ENCODE measurements around the gene VIPR2. TPM values are rescaled to one million over a fixed set of nuclear protein-coding genes. Genes with fewer than 3 reads are reported as not detected.
"Not testable (repeated sequence)": the region's sequence is repeated elsewhere in the genome, so short reads cannot be mapped to it uniquely, and the experiment has no call there.

VIPR2 gene
- total RNA-seq, 1 donor from 2014 or later = 0.92 TPM

DNA sequence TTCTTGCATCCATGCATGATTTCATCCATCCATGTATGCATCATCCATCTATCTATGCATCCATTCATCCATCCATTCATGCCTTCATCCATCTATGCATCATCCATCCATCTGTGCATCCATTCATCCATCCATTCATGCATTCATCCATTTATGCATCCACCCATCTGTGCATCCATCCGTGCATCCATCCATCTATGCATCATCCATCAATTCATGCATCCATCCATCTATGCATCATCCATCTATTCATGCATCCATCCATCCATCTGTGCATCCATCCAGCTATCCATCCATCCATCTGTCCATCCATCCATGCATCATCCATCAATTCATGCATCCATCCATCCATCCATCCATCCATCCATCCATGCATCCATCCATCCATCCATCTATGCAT is 157.0 kb downstream of the VIPR2 start:
- peaks cover 29% of the 10 kb centered on the region for H3K27me3 ChIP-seq
- H3K27ac ChIP-seq = no peak overlapping the region
- DNase-seq (ENCODE audit: low spot score) = no peak
- peaks cover 4% of the 10 kb centered on the region for H3K9me3 ChIP-seq (ENCODE audit: low read depth)
- Mint-ChIP-seq H3K9me3 (peaks cover 17% of the 10 kb centered on the region), H3K36me3 (peaks cover 3% of the 10 kb centered on the region), H3K27ac (no peak overlapping the region), H3K4me3 (no peak overlapping the region), H3K27me3 (ENCODE audit: insufficient read depth, low read depth) (peaks cover 9% of the 10 kb centered on the region), H3K4me1 (peaks cover under 1% of the 10 kb centered on the region)
- no peak overlapping the region for H2AFZ ChIP-seq (replicated peaks)
- H3K9ac ChIP-seq = no peak overlapping the region
- H3F3A ChIP-seq (ENCODE audit: low read depth) = peaks cover 3% of the 10 kb centered on the region
- no peak overlapping the region for H3K4me2 ChIP-seq
- H3K79me2 ChIP-seq (ENCODE audit: low read depth) = no peaks in the 10 kb centered on the region
- H4K20me1 ChIP-seq (ENCODE audit: low read depth) = no peaks in the 10 kb centered on the region
- H3K4me3 ChIP-seq = no peak overlapping the region
- H3K4me1 ChIP-seq = no peaks in the 10 kb centered on the region
- no peak for TF ChIP-seq EZH2 (IDR thresholded peaks at IDR 0.05)
- no peak for TF ChIP-seq CTCF (IDR thresholded peaks at IDR 0.05)
- H3K36me3 ChIP-seq = no peaks in the 10 kb centered on the region

DNA sequence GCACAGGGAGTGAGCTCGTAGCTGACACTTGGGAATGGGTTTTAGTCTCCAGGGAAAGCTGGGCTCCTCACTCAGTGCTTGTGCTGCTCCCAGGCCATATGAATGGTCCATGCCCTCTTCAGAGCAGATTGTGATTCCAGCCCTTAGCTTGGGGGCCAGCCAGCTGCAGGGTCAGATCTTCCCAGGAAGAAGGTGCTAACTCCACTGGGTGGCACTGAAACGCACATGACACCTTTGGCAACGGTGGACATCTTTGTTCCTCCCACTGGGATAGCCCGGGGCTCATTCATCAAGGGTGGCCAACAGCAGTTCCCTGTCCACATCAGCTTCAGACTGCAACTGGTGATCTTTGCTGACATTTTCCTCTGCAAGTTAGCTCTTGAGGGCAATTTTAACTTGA is 159.1 kb downstream of the VIPR2 start:
- Histone ChIP-seq H3K79me2 (ENCODE audit: low read depth) (no peaks in the 10 kb centered on the region), H4K20me1 (ENCODE audit: low read depth) (no peaks in the 10 kb centered on the region), H3K27me3 (peaks cover 8% of the 10 kb centered on the region), H3K36me3 (no peaks in the 10 kb centered on the region), H3F3A (ENCODE audit: low read depth) (no peaks in the 10 kb centered on the region), H2AFZ (replicated peaks) (no peak overlapping the region), H3K9me3 (ENCODE audit: low read depth) (peaks cover 9% of the 10 kb centered on the region), H3K27ac (no peak overlapping the region), H3K4me1 (no peaks in the 10 kb centered on the region), H3K4me3 (no peak overlapping the region), H3K9ac (no peak overlapping the region), H3K4me2 (no peak overlapping the region)
- TF ChIP-seq EZH2phosphoT487 (IDR thresholded peaks at IDR 0.05) = no peak
- TF ChIP-seq EZH2 (IDR thresholded peaks at IDR 0.05) = no peak
- no peak for TF ChIP-seq CTCF (IDR thresholded peaks at IDR 0.05)
- peaks cover 32% of the 10 kb centered on the region for H3K9me3 Mint-ChIP-seq
- H3K36me3 Mint-ChIP-seq = peaks cover 3% of the 10 kb centered on the region
- H3K27me3 Mint-ChIP-seq (ENCODE audit: insufficient read depth, low read depth) = peaks cover 4% of the 10 kb centered on the region
- DNase-seq (ENCODE audit: low spot score) = no peak
- H3K4me3 Mint-ChIP-seq = no peak overlapping the region
- H3K27ac Mint-ChIP-seq = no peak overlapping the region
- no peaks in the 10 kb centered on the region for H3K4me1 Mint-ChIP-seq

DNA sequence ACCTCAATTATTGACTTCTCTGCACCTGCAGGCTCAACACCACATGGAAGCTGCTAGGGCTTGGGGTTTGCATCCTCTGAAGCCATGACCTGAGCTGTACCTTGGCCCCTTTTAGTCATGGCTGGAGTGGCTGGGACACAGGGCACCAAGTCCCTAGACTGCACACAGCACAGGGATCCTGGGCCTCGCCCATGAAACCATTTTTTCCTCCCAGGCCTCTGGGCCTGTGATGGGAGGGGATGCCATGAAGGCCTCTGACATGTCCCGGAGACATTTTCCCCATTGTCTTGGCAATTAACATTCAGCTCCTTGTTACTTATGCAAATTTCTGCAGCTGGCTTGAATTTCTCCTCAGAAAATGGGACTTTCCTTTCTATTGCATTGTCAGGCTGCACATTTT is 160.7 kb downstream of the VIPR2 start:
- not testable (repeated sequence) for H3K4me3 ChIP-seq; H3K4me2 ChIP-seq; H3K4me1 ChIP-seq; H3K9ac ChIP-seq; H3K36me3 ChIP-seq; H3K79me2 ChIP-seq (ENCODE audit: low read depth); H2AFZ ChIP-seq (replicated peaks); H3K4me1 Mint-ChIP-seq; DNase-seq (ENCODE audit: low spot score); H3K27ac Mint-ChIP-seq; H3K27me3 ChIP-seq; H3K9me3 ChIP-seq (ENCODE audit: low read depth); H3K4me3 Mint-ChIP-seq; H3K27ac ChIP-seq; H3K27me3 Mint-ChIP-seq (ENCODE audit: insufficient read depth, low read depth); H4K20me1 ChIP-seq (ENCODE audit: low read depth); H3F3A ChIP-seq (ENCODE audit: low read depth); H3K36me3 Mint-ChIP-seq
- peaks cover 38% of the 10 kb centered on the region for H3K9me3 Mint-ChIP-seq

GRCh38 chr7:158982080-158982479 is 162.6 kb downstream of the VIPR2 start:
- not testable (repeated sequence) for H3K27me3 Mint-ChIP-seq (ENCODE audit: insufficient read depth, low read depth); H4K20me1 ChIP-seq (ENCODE audit: low read depth); H3K27ac Mint-ChIP-seq; H3K4me2 ChIP-seq; H3K36me3 ChIP-seq; H2AFZ ChIP-seq (replicated peaks); H3K9me3 ChIP-seq (ENCODE audit: low read depth); DNase-seq (ENCODE audit: low spot score); H3K4me1 Mint-ChIP-seq; H3K9ac ChIP-seq; H3K4me3 Mint-ChIP-seq; H3K27me3 ChIP-seq; H3K27ac ChIP-seq; H3K4me3 ChIP-seq; H3F3A ChIP-seq (ENCODE audit: low read depth); H3K79me2 ChIP-seq (ENCODE audit: low read depth); H3K4me1 ChIP-seq; H3K36me3 Mint-ChIP-seq
- peaks cover 42% of the 10 kb centered on the region for H3K9me3 Mint-ChIP-seq
